Measurements from ENCODE around the gene MAPK9.

- TF ChIP-seq CTCF (IDR thresholded peaks at IDR 0.05), result no peak
- TF ChIP-seq POLR2A (IDR thresholded peaks at IDR 0.05), result no peak
Observed at GRCh38 chr5:180282281-180282680, 9.6 kb downstream of the MAPK9 start.

Data from heart left ventricle (tissue), 13 donors.